Hindlimb muscle (tissue), 1 donor: ENCODE data around the gene NDUFAF2. TPM values are rescaled to one million over a fixed set of nuclear protein-coding genes. Genes with fewer than 3 reads are reported as not detected.
"Not testable (repeated sequence)": the region's sequence is repeated elsewhere in the genome, so short reads cannot be mapped to it uniquely, and the experiment has no call there.

Experiments used
- DNase-seq: peaks from one replicate; pipeline ENCODE4 v3.0.0-alpha.2; 2013
- polyA plus RNA-seq: library from polyadenylated mRNA; unstranded; fragments of 120-200 nt; gene quantifications from one replicate; pipeline ENCODE4 v1.2.1, GENCODE V29; 2013; ENCODE audit not compliant: insufficient read length

Gene NDUFAF2, protein sequence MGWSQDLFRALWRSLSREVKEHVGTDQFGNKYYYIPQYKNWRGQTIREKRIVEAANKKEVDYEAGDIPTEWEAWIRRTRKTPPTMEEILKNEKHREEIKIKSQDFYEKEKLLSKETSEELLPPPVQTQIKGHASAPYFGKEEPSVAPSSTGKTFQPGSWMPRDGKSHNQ
- 25.9 TPM for polyA plus RNA-seq

DNA sequence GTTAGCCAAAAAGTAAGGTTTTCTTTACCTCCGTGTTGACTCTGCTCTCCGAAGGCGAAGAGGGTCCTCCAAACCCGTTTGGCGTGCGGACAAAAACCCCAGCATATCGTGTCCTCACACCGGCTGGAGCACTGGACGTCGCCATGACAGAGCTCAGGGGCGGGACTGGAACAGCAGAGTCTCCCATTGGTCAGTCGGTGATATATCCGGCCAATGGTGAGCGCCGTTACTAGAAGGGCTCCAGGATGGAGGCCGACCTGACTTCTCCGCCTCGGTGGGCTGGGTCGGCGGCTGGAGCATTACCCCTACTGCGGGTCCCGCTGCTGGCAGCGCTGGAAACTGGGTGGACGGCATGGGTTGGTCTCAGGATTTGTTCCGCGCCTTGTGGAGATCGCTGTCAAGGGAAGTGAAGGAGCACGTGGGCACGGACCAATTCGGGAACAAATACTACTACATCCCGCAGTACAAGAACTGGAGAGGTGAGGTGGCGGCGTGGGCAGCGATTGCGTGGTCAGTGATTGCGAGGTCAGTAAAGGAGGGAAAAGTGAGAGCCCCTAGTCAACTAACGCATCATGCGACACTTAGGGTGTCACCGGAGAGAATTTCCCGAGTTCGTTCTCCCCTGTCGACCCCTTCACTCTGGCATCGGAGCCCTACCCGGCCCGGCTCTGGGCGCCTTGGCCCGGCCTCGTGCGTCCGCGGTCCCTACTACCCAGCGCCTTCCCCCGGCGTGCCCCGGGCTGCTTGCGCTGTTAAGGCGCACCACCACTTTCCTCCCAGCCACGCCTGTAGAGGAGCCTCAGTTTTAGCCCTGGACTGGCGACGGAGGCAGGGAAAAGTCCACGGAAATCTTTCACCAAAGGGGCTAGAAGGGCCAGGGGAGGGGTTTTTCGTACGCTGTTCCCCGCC is at the start of gene NDUFAF2, which contains the start of gene ERCC8:
NDUFAF2 (plus strand) TSS at position 302 of the 909 bp plus-strand sequence; CDS start at position 353, 51 bp downstream.
ERCC8 (minus strand) TSS at position 167 of the 909 bp plus-strand sequence; CDS start at position 105, 62 bp downstream.
- DNase-seq, result peak; percentile 93

DNA sequence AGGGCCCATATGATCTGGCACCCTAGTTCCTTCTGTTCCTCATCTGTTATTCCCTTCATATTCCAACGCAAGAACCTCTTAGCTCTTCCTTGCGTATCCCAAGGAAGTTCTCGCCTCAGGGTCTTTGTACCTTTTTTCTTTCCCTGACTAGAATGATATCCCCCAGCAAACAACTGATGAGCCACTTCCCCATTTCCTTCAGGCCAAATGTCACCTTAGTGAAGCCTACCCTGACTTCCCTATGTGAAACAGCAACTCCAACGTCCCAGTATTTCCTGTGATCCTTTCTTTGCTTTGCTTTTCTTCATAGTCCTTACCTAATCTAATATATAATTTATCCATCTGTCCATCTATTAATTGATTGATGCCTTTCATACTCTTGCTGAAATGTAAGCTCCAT is 48.0 kb upstream of the NDUFAF2 start:
- DNase-seq, result no peak

DNA sequence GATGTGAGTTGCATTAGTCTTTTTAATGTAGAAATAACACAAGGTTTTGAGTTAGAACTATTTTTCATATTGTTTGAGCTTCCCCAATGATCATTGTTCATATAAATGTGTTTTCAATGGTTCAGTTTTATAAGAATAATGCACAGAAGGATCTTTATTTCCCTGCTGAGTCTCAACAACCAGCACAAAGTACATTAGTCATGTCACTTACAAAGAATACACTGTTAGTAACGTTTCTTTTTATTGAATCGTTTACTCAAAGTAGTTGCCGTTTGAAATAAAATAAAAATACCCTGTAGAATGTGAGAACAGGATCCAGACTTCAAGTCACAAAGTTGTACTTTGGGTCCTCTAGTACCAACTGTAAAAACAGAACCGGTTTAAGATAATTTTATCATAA is 41.6 kb upstream of the NDUFAF2 start:
- no peak for DNase-seq

DNA sequence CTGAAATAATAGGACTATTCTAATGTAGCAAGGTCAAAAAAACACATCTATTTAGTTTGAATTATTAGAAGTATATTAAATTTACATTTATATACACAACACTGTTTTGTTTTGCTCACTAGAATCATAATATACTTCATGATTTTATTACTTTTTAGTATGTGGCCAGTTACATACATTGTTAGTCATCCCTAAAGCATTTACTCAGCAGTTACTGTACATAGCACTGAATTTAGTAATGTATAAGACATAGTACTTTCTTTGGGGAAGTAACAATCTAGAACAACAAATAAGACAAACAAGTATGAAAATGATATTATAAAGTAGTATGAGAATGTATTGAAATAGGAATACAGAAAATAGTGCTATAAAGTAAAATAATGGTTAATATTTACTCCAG is 28.4 kb upstream of the NDUFAF2 start:
- DNase-seq, result no peak

DNA sequence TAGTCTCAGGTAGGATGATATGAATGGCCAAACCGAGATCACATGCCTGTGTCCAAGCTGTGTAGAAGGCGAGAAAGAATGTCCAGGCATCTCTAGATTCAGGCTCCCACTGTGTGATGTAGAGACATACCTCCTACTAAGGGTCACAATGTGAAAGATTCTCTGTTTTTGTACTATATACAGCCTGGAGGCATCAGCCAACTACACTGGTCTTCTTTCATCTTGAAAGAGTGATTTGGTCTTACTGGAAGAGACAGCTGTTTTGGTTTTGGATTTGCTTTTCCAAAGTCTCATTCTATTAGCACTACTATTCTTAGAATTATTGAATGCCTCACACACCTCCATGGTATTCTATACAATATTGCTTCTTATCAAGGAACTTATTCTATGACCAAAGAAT is 26.5 kb upstream of the NDUFAF2 start:
- no peak for DNase-seq

DNA sequence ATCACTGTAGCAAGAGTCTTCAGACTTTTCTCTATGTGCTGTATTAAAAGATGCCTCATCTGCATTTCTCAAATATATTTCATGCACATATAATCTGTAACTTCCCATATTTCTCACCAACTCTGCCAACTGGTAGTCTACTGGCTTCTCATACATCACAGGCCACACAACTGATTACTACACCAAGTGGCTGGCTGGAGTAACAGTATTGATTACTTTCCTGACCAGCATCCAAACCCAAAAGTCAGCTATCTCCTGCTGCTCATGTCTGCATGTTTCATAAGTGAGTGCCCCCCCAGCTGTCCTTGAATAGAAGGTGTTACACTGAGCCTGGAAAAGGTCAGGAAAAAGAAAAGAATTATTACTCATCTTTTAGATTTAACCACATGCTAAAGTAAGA is 17.6 kb upstream of the NDUFAF2 start:
- DNase-seq, result no peak

DNA sequence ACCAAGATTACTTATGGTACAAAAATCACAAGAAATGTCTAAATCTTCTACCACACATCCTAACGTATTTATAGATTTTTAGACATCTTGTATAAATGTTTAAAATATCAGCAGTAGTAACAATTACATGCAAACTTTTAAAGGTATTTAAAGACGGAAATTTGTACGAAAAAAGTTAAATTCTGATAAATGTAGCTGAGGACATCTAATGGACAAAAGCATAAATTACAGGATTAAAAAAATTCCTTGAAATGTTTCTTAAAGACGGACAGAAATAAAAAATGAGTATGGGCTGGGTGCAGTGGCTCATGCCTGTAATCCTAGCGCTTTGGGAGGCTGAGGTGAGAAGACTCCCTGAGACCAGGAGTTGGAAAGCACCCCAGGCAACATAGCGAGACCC is 16.0 kb upstream of the NDUFAF2 start:
- DNase-seq, result no peak

DNA sequence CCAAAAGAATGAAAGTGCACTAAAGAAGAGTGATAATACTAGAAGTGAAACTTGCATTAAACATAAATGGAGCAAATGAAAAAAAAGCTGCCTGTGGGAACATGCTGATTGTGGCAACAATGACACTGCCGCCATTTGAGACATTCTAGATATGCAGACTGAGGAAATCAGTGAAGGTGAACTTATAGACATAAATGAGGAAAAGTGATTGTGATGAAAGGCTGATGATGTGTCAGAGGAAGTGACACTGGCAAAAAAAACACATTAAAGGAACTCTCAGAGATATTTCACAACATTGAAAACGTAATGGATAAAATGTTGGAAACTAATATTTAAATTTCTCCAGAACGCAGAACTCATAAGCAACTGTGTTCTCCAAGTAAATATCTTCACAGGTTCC is 1.4 kb upstream of the NDUFAF2 start:
- no peak for DNase-seq

DNA sequence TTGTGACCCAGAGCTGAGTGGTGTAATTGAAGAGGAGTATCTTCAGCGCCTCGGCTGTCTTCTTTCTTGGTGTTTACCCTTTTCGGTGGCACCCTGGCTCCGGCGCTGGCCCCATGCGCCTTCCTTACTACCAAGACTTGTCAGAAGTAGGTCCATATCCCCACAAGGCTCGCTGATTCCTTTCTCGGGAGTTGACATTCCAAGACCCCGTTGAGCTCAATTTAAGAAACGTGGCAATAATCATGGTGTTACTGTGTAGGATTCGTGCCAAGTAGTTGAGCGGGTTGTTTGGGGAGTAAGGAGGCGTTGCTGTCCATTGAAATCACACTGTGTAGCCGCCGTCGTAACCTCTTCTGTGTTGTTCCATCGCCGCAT is 795 bp downstream of the NDUFAF2 start:
- DNase-seq, result peak; percentile 42

DNA sequence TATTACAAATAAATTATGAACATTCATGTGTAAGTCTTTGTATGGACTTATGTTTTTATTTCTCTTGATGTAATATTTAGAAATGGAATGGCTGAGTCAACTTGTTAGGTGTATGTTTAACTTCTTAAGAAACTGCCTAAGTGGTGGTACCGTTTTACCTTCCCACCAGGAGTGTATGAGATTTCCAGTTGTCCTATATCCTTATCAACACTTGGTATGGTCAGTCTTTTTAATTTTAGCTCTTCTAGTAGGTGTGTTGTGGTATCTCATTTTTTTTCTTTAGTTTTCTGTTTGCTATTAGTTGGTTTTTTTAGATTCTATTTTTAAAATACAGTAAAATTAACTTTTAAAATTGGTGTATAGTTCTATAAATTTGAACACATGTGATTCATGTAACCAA is 3.7 kb downstream of the NDUFAF2 start:
- no peak for DNase-seq

DNA sequence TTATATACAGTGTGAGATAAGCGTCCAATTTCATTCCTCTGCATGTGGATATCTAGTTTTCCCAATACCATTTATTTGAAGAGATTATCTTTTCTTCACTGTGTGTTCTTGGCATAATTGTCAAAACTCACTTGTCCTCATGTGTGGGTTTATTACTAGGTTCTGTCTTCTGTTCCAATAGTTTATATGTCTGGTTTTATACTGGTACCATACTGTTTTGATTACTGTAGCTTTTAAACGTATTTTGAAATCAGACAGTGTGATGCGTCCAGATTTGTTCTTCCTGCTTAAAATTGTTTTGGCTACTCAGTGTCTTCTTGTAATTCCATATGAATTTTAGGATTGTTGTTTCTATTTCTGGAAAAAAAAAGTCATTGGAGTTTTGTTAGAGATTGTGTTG is 10.2 kb downstream of the NDUFAF2 start:
- DNase-seq, result no peak

DNA sequence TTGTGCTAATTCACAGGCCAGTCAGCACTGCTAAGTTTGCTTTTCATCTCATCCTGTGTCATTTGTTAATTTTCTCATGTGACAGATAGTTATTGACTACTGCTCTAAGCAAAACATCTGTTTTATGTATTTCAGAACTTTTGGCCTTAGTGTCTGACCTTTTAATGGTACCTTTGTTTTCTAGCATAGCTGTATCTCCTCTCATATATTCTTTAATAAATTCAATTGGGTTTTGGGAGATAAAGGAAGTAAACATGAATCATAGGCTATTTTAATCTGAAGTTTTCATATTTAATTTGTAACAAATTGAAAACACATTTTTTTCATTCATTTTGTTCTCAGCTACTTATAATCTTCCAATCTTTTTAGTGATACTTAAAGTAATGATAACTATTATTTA is 13.1 kb downstream of the NDUFAF2 start:
- DNase-seq, result no peak

DNA sequence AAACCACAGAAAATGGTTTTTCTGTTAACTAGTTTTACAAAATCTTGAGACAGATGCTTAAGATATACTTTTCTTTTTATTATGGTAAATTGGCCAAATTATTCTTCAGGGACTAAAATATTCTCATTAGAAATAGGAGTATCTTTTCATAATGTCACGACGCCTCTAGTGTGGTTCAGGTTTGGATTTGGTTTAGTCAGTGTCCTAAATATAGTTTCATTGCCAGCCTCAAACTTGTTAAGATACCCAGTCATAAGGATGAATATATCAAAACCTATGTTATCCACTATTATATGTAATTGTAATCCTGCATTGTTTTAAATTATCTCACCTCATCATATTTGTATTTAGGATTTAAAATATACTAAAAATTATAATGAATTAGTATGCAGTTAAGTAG is 13.7 kb downstream of the NDUFAF2 start:
- no peak for DNase-seq

DNA sequence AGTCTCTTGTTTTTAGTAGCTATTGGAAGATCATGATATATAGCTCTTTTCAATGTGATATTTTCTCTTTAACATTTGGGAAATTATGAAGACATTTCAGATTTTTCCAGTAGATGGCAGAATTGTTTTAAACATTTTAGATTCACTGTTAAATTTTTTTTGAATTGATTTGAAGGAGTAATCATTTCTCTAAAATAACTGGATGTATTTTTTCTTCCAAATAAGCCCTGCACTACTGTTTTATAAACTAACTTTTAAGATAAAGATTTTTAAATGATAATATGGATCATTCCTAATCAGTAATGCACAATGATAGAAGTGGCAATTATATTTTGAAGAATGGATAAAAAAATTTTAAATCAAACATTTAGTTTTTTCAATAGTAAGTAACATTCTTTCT is 14.2 kb downstream of the NDUFAF2 start:
- DNase-seq, result peak; percentile 2

DNA sequence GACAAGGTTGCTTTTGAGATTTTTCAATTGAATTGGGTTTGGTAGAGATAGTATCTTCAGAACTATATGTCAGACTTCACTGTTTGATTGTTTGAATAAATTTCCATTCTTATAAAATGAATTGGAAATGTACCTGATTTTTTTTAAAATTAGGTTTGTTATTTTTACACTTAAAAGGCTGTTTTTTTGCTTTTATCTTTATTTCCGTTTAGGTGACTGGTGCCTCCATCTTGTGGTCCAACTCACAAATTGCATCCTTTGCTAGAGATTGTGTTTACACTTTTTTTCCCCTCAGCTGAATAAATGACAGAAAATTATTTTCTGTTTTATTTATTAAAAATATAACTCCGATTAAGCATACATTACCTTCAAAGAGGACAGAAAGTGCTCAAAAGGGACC is 15.6 kb downstream of the NDUFAF2 start:
- DNase-seq, result no peak

DNA sequence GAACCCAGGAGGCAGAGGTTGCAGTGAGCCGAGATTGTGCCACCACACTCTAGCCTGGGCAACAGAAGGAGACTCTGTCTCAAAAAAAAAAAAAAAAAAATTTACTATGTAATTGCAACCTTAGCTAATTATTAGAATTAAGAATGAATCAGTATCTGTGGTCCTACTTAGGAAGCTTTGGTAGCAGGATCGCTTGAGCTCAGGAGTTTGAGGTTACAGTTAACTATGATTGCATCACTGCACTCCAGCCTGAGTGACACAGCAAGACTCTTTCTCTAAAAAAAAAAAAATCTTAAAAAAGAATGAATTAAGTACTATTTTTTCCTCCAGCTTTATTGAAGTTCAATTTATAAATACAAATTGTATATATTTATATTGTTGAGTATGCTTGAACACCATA is 16.7 kb downstream of the NDUFAF2 start:
- no peak for DNase-seq

DNA sequence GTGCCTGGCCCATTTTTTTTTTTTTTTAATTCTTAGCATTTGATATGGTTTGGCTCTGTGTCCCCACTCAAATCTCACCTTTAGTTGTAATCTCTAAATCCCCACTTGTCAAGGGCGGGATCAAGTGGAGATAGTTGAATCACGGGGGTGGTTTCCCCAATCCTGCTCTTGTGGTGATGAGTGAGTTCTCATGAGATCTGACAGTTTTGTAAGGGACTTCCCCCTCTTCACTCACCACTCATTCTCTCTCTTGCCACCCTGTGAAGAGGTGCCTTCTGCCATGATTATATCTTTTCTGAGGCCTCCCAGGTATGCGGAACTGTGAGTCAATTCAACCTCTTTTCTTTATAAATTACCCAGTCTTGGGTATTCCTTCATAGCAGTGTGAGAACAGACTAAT is 27.2 kb downstream of the NDUFAF2 start:
- no peak for DNase-seq

DNA sequence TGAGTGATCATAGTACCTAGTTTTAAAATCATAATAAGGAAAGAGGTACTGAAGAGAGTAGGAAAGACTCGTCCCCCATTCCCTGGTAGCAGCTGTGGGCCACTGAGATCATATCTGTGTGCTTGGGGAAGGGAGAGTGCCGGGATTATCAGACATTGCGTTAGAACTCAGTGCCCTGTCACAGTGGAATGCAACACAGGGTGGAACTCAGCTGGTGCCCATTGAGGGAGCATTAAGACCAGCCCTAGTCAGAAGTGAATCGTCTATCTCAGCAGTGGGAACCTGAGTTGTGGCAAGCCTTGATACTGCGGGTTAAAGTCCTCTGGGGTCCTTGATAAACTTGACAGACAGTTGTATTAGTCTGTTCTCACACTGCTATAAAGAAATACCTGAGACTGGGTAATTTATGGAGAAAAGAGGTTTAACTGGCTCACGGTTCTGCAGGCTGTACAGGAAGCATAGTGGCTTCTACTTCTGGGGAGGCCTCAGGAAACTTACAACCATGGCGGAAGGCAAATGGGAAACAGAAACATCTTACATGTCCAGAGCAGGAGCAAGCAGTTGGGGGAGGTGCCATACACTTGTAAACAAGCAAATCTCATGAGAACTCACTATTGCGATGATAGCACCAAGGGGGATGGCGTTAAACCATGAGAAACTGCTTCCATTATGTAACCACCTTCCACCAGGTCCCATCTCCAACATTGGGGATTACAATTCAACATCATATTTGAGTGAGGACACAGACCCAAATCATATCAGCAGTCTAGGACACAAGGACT is 33.1 kb downstream of the NDUFAF2 start:
- DNase-seq, result no peak

DNA sequence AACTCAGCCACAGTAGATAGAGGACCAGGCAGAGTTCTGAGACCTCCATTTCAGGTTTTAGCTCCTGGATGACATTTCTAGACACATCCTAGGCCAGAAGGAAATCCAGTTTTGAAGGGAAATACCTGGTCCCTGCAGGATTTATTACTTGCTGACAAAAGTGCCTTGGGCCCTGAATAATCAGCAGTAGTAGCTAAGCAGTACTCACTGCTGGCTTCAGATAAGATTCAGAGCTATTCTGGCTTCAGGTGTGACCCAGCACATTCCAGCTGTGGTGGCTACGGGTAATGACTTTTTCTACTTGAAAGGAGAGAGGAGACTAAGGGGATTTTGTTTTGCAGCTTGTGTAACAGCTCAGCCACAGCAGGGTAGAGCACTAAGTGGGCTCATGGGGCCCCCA is 34.0 kb downstream of the NDUFAF2 start:
- DNase-seq, result no peak

DNA sequence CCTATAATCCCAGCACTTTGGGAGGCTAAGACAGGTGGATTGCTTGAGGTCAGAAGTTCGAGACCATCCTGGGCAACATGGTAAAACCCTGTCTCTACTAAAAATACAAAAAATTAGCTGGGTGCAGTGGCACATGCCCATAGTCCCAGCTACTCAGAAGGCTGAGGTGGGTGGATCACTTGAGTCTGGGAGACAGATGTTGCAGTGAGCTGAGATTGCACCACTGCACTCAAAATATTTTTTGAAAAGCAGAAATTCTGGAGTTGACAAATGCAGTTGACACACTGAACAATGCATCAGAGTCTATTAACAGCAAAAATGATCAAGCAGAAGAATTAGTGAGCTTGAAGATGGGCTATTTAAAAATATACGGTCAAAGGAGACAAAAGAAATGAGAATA is 35.5 kb downstream of the NDUFAF2 start:
- no peak for DNase-seq

DNA sequence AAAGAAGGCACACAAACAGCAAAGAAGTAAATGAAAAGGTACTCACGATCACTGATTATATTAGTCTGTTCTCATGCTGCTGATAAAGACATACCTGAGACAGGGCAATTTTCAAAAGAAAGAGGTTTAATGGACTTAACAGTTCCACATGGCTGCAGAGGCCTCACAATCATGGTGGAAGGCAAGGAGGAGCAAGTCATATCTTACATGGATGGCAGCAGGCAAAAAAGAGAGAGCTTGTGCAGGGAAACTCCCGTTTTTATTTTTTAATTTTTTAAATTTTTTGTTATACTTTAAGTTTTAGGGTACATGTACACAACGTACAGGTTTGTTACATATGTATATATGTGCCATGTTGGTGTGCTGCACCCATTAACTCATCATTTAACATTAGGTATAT is 37.1 kb downstream of the NDUFAF2 start:
- not testable (repeated sequence) for DNase-seq

DNA sequence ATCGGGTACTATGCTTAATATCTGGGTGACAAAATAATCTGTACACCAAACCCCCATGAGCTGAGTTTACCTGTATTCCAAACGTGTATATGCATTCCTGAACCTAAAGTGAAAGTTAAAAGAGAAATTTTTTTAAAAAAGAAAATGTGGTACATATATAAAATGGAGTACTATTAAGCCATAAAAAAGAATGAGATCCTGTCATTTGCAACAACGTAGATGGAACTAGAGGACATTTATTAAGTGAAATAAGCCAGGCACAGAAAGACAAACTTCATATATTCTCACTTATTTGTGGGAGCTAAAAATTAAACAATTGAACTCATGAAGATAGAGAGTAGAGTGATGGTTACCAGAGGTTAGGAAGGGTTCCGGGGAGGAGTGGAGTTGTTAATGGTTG is 44.8 kb downstream of the NDUFAF2 start:
- DNase-seq, result no peak

DNA sequence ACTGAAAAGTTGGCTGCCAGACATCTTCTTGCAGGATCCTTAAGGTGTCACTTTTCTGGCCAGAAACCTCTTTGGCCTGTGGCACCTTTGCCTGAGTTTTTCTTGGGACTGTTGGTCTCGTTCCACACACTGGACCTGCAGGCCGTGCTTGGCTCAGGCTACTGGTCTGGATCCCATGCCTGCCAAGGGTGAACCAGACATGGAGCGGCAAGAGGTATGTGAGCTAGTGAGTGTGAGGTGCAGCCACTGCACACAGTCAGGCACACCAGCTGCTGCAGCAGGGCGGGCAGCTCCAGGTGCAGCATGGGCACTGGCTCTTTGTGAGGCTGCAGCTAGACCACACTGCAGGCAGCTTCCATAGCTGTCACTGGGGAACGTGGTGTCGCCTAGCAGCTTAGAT is 47.9 kb downstream of the NDUFAF2 start:
- DNase-seq, result no peak
